ENCODE results near the gene AXDND1.

The AXDND1 gene

DNA sequence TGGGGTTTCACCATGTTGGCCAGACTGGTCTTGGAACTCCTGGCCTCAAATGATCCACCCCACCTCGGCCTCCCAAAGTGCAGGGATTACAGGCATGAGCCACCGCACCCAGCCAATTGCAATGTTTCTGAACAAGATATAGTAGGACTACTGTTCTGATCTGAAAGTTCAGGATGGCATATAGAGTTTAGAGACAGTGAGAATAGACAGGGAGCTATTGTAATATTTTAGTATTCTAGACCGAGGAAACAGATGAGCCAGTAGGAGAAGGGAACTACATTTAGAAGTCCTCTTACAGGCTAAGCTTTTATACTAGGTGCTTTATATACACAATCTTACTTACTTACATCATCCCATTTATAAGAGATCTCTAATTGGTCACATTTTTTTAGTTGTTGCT lies 39.0 kb upstream of the AXDND1 start:
- TF ChIP-seq ZFX (IDR thresholded peaks at IDR 0.05), result no peak
- TF ChIP-seq, protein P1, sequence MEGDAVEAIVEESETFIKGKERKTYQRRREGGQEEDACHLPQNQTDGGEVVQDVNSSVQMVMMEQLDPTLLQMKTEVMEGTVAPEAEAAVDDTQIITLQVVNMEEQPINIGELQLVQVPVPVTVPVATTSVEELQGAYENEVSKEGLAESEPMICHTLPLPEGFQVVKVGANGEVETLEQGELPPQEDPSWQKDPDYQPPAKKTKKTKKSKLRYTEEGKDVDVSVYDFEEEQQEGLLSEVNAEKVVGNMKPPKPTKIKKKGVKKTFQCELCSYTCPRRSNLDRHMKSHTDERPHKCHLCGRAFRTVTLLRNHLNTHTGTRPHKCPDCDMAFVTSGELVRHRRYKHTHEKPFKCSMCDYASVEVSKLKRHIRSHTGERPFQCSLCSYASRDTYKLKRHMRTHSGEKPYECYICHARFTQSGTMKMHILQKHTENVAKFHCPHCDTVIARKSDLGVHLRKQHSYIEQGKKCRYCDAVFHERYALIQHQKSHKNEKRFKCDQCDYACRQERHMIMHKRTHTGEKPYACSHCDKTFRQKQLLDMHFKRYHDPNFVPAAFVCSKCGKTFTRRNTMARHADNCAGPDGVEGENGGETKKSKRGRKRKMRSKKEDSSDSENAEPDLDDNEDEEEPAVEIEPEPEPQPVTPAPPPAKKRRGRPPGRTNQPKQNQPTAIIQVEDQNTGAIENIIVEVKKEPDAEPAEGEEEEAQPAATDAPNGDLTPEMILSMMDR (conservative IDR thresholded peaks at IDR 0.05), result no peak
- H3K27ac ChIP-seq, result no peak overlapping the region

DNA sequence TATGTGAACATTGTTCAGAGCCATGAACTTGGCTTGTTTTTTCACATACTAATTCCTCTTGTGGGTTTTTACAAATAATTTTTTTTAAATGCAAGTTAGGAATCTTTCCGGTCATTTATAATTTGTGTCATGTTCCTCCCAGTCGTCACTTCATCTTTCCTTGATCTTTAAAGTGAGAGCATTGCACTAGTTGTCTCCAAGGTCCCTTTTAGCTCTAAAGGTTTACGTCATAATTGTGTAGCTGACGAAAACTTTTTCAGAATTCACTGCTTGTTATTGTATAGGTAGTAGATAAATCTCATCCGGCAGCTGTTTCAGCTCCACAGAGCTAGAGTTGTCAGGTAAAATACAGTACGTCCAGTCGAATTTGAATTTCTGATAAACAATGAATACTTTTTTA lies 38.6 kb upstream of the AXDND1 start:
- H3K27ac ChIP-seq, result no peak overlapping the region
- TF ChIP-seq, protein P1 (conservative IDR thresholded peaks at IDR 0.05), result no peak
- no peak for TF ChIP-seq ZFX (IDR thresholded peaks at IDR 0.05)

DNA sequence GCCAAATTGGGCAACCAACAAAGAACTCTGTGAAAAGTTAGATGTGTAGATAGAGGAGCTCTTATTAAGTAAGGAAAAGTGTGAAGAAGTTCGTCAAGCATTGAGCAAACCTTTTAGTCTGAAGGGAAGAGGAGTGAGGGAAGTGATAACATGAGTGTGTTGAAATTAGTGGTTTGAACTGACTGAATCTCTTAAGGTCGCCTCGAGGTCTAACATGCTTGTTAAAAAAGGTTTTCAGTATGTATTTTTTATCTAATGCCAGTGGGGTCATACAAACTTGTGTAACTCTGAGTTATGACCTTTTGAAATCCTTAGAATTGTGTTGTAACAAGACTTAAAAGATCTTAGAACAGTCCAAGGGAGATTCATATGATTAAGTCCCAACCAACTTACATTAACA lies 38.1 kb upstream of the AXDND1 start:
- TF ChIP-seq, protein P1 (conservative IDR thresholded peaks at IDR 0.05), result no peak
- no peak overlapping the region for H3K27ac ChIP-seq

DNA sequence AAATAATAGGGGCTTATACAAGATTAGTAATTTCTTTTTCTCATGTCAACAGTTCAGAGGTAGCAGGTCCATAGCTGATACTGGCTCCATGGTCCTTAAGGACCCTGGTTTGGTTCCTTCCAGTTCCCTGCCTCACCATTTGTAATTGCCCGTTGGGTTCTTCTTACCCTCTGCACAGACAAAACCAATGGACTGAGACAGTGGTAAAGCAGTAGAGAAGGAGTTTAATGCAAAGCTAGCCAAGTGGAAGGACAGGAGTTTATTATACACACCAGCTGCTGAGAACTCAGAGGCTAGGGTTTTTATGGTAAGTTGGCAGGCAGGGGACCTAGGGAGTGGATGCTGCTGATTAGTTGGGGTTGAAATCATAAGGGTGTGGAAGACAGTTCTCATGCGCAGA lies 35.9 kb upstream of the AXDND1 start:
- TF ChIP-seq ZFX (IDR thresholded peaks at IDR 0.05), result no peak
- TF ChIP-seq, protein P1 (conservative IDR thresholded peaks at IDR 0.05), result no peak
- no peak overlapping the region for H3K27ac ChIP-seq

DNA sequence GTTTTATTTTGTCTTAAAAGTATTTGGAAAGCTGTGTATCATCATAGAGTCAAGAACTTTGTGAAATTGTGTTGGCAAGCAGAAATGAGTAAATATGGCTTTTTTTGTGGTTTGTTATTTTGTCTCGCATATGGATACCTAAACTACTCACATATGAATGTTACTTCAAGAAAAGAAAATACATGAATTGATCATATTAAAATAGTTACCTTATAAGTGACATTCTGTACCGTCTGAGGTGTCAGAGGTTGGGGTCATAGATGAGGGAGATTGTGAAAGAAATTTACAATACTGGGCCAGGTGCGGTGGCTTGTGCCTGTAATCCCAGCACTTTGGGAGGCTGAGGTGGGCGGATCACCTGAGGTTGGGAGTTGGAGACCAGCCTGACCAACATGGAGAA lies 31.3 kb upstream of the AXDND1 start:
- TF ChIP-seq, protein P1 (conservative IDR thresholded peaks at IDR 0.05), result no peak
- no peak for TF ChIP-seq ZFX (IDR thresholded peaks at IDR 0.05)
- no peak overlapping the region for H3K27ac ChIP-seq

DNA sequence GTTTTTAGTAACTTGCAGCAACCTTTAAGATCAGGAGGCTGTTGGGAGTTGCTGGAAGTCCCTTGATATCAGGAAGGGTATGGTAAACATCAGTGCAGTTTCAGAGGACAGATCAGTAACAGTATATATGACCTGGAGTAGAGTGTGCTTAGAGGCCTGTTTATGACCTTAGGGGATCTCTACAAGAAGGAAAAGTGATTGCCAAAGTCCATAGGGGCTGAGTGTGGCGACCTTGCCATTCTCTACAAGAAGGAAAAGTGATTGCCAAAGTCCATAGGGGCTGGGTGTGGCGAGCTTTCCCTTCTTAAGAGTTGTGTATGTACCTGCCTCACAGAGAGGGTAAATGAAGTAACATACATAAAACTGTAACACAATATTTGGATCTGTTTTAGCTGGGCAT lies 28.5 kb upstream of the AXDND1 start:
- no peak overlapping the region for H3K27ac ChIP-seq
- TF ChIP-seq, protein P1 (conservative IDR thresholded peaks at IDR 0.05), result no peak
- no peak for TF ChIP-seq ZFX (IDR thresholded peaks at IDR 0.05)

DNA sequence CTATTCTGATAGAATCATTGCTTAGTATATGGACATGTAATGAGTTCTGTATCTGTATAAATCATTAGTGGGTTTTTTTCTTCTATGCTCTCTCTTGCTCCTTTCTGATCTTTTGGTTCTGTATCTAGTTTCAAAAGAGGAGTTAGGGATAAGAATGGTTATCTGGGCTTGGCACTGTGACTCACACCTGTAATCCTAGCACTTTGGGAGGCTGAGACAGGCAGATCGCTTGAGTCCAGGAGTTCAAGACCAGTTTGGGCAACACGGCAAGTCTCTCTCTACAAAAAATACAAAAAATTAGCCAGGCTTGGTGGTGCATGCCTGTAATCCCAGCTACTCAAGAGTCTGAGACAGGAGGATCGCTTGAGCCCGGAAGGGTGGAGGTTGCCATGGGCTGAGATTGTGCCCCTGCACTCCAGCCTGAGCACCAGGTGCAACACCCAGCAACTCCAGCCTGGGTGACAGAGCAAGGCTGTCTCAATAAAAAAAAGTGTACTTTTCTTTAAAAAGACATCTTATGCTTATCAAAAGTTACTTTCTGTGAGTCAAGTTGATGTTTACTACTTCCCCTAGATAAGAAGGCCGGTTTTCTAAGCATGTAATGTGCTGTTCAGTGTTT lies 27.7 kb upstream of the AXDND1 start:
- H3K27ac ChIP-seq, result no peak overlapping the region
- TF ChIP-seq, protein P1 (conservative IDR thresholded peaks at IDR 0.05), result no peak
- TF ChIP-seq ZFX (IDR thresholded peaks at IDR 0.05), result no peak
